Renal cortical epithelial cell (primary cell): ENCODE data around the gene P3R3URF. TPM values are rescaled to one million over a fixed set of nuclear protein-coding genes. Genes with fewer than 3 reads are reported as not detected.
"Not testable (repeated sequence)": the region's sequence is repeated elsewhere in the genome, so short reads cannot be mapped to it uniquely, and the experiment has no call there.

Source experiments
- DNase-seq: peaks from one replicate; pipeline ENCODE4 v3.0.0-alpha.2; 2011; ENCODE audit warnings: low read depth
- total RNA-seq: library from RNA; depleted of rRNA; stranded (reverse); fragments of >200 nt; gene quantifications from 2 replicates; pipeline ENCODE4 v1.2.3, GENCODE V29; 2014

Gene P3R3URF
- not detected in 2 replicates for total RNA-seq

DNA sequence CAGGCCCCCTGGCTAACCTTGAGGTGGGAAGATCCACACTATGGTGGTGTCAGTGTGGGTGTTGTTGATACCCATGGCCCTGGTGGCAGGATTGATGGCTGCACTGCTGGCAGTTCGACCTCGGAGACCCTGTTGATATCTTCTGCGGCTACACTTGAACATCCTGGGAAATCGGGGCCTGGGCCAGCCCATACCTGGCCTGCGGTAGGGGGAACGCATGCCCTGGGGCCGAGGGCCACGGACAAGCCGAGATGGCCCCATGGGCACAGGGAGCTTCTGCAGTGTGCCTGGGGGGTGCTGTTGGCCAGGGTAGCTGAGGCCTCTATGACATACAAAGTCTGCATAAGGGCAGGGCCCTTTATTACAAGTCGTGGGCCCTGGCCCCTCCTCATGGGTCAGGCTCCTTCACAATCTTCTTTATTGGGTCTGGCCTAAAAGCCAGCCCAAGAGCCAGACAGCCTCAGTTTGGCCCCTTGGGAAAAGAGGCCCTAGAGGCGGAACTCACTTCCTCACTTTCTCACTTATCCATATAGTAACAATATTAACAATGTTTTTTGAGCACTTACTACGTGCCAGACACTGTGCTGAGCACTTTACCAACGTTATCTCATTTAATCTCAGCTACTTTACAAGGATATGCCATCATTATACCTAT lies at the start of gene P3R3URF:
TSS of gene P3R3URF (minus strand) at position 278 of the 655 bp plus-strand sequence. CDS start at position 261, 17 bp downstream.
- no peak for DNase-seq

DNA sequence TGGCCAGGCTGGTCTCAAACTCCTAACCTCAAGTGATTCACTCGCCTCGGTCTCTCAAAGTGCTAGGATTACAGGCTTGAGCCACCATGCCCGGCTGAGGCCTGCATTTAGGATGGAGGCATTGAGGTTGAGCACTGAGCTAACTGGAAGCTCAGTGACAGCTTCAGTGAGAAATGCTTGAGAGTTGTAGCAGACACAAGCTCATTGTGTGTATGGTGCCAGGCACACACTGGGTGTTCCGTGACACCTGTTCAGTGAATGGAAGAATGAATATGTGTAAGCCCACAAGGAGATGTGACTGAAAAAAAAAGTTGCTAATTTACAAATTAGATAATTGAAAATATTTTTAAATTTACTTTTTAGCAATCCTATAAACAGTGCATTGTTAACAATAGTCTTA lies 48.7 kb upstream of the P3R3URF start:
- DNase-seq: no peak

DNA sequence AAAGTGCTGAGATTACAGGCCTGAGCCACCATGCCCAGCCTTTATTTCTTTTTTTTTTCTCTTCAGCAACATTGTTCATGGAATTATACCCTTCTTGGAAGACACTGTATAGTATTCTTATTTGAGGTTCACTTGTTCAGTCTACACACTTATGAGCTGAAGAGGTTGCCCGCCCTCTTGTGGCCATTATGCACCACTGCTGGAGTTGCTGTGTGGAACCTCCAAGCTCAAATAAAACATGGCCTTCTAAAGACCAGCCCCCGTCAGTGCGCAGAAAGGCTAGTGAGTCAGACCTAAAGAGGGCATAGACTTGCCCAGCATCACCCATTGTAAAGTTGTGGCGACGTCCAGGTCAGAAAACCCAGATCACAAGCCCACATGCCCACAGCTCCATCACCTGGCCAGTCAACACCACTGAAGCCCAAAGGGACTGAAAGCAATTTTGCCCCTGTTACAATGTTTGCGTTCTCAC lies 47.2 kb upstream of the P3R3URF start:
- DNase-seq: peak; percentile 91

DNA sequence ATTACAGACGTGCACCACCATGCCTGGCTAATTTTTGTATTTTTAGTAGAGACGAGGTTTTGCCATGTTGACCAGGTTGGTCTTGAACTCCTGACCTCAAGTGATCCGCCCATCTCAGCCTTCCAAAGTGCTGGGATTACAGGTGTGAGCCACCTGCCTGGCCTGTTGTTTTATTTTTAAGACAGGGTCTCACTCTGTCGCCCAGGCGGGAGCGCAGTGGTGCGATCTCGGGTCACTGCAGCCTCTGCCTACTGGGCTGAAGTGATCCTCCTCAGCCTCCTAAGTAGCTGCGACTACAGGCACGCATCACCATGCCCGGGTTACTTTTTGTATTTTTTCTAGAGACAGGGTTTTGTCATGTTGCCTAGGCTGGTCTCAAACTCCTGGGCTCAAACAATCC lies 46.8 kb upstream of the P3R3URF start:
- DNase-seq: not testable (repeated sequence)

DNA sequence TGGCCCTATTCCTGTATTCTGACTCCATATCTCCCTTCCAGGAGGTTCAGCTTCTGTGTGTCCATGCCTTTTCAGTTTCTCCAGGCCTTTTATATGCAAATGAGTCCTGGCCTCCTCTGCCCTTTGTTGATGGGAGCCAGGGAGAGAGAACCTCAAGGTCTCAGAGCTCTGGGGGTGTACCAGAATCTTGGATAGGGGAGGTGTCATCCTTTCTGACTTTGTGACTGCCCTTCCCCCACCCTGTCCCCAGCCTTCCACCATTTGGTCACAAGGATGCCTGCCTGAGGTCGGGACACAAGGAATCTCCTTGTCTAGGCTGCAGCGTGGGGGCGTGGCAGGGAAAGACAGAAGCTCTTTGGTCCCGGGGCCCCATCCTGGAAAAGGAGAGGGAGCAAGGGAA lies 45.5 kb upstream of the P3R3URF start:
- DNase-seq: no peak

DNA sequence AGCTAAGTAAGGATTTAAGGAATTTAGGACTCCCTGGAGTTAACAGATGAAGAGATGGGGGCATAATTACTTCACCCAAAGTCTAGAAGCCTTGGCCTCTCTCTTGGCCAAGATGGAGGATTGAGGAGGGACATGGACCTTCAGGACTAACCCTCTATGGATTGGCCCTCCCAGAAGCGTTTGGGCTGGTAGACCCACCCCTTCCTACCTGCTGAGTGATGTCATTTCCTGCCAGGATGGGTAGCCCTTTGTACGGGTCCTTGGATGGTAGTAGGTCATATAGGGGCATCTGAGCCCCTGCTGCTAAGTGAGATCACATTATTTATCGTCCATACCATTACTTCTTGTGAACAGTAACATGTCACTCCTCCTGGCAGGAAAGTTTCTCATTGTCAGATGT lies 44.5 kb upstream of the P3R3URF start:
- DNase-seq: no peak

DNA sequence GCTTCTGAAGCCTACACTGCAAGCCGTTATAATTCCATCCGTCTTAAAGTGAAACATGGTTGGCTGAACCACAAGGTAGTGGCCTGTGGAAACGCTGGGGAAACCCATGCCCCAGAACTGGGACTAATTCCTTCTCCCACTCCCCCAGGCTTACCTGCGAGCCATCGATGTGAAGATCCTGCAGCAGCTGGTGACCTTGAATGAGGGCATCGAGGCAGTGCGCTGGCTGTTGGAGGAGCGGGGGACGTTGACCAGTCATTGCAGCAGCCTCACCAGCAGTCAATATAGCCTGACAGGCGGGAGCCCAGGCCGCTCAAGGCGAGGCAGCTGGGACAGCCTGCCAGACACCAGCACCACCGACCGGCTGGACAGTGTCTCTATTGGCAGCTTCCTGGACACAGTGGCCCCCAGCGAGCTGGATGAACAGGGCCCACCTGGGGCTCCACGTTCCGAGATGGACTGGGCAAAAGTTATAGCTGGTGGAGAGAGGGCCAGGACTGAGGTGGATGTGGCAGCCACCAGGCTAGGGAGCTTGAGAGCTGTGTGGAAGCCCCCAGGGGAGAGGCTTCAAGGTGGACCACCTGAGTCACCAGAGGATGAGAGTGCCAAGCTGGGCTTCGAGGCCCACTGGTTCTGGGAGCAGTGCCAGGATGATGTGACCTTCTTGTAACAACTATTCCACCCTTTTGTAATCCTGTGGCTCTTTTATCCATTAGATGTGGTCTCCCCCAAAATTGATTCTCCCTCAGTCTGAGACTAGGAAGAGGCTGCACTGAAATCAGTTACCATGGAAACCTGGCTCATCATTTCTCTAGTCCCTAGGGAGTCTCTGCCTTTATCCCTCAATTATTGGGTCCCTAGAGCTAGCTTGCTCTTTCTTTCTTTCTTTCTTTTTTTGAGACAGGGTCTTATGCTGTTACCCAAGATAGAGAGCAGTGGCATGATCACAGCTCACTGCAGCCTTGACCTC lies 43.5 kb upstream of the P3R3URF start:
- no peak for DNase-seq

DNA sequence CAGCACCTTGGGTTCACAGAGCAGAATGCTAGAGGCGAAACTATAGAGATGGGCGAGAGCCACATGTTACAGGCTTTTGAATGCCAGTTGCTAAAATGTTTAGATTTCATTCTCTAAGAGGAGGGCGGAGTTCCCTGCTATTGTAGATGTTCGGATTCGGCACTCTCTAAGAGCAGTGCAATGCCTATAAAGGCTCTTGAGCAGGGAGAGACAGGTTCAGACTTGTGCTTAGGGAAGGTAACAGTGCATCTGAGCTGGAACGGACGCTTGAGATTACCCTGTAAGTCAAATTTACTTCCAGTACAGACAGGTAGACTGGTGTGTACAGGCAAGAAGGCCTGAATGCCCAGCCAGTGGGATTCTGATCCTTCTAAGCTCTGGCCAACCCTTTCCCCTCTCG lies 42.2 kb upstream of the P3R3URF start:
- DNase-seq: no peak

DNA sequence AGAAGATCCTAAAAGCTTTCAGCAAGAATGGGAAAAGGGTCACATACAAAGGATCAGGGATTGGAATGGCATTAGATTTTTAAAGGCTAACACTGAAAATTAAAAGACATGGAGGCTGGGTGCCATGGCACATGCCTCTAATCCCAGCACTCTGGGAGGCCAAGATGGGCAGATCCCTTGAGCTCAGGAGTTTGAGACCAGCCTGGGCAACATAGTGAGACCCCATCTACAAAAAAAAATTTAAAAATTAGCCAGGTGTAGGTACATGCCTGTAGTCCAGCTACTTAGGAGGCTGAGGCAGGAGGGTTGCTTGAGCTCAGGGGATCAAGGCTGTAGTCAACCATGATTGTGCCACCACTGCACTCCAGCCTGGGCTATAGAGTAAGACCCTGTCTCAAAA lies 39.2 kb upstream of the P3R3URF start:
- no peak for DNase-seq

DNA sequence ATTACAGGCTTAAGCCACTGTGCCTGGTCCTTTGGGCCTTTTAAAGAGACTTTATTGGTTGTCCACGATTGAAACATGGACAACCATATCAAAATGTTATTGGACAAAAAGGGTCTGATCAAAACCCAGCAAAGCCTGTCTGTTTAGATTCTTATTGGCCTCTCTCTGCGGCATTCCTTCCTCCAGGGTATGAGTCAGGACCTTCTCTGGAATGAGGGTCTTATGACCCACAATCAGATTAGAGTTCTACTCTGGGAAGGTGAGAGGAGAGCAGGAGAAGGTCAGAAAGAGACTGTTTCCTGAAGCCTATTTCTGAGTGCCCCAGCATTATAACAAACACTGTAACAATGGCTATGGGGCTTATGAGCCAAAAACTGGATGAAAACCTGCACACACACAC lies 34.8 kb upstream of the P3R3URF start:
- DNase-seq: no peak

DNA sequence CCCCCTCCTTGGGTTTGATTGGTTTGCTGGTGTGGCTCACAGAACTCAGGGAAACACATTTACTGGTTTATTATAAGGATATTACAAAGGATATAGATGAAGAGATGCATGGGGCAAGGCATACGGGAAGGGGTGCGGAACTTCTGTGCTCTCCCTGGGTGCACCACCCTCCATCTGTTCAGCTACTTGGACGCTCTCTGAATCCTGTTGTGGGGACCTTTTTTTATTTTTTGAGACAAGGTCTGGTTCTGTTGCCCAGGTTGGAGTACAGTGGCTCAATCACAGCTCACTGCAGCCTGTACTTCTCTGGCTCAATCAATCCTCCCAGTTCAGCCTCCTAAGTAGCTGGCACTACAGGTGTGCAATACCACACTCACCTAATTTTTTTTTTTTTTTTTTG lies 34.3 kb upstream of the P3R3URF start:
- DNase-seq: no peak

DNA sequence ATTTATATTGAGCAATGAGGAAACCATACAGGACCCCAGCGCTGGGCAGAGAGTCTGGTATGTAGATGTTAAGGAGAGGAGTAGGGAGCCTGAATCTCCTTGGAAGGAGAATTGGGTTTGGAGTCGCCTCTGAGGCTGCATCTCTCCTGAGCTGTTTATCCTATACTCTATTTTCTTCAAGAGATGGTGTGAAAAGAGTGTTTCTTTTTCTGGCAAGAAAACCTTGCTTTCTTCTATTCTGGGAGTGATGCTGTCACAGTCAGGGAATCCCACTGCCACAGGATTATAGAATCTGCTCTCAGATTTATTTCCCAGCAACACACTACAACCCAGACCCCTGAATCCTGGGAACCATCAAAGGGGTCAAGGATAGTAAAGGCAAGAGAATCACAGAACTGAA lies 30.1 kb upstream of the P3R3URF start:
- no peak for DNase-seq

DNA sequence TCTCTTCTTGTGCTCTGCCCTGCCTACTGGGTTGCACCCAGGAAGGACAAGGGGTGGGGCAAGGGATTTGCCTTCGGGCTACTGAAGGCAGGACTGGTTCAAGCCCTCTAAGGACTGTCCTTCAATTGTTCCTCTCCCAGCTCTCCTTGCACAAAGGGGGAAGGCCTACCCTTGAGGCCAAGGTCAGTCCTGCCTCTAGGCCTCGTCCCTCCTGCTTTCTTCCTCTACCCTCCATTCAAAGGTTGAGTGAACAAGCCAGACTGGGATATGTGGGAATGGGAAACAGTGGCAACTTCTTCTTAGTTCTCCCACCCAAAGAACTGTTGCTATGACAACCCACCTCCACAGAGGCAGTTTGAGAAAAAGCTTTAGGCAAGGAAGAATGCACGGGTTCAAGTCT lies 29.5 kb upstream of the P3R3URF start:
- DNase-seq: no peak

DNA sequence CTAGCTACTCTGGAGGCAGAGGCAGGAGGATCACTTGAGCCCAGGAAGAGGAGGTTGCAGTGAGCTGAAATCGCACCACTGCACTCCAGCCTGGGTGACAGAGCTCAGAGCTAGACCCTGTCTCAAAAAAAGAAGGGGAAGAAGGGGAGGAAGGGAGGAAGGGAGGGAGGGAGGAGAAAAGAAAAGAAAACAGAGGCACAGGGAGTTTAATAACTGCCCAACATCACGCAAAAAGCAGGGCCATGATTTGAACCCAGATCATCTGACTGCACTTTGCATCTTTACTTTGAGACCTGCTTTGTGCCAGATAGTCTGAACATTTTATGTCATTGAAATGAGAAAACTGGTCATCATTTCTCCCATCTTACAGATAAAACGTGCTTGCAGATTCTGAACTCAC lies 28.9 kb upstream of the P3R3URF start:
- DNase-seq: no peak

DNA sequence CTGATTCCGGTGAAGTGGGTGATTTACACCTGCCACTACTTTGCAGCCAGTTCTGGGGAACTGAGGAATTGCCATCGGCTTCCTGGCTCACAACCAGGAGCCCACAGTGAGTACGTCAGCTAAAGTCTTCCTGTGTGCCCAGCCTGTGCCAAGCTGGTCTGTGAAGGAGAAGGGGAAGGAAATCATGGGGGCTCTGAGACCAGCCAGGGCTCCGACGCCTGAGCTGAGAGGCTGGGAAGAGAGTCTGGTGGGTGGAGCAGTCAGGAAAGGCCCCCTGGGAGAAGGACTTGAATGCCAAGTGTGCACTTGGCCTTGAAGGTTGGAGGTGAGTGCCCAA lies 28.1 kb upstream of the P3R3URF start:
- DNase-seq: no peak

DNA sequence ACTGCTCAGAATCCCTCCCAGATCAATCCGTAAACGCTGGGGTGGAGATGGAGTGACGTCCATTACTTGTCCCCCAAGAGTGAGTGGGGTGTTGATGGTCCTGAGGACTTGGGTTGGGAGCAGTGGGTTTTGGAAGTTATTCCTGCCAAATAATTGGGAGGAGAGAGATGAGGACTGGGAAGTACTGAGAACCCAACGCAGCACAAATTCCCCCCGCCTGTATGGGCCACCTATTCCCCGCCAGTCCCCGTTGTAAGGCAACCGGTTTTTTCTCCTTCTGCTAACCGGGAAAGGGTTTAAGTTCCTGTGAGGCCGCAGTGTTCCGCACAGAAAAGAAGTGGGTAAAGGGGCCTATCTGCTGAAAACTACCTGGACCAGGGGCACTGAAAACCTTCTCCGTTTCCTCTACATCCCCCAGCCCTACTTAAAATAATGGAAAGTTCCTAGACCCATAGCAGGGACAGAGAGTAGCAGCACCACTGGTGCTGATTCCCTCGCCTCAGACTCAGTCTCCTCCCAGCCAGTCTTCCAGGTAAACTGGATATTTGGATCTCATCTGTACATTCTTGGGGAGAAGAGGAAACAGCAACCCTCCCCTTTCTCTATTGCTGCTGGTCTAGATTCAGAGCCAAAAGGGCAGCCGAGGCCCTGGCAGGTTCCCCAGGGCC lies 27.6 kb upstream of the P3R3URF start:
- no peak for DNase-seq

DNA sequence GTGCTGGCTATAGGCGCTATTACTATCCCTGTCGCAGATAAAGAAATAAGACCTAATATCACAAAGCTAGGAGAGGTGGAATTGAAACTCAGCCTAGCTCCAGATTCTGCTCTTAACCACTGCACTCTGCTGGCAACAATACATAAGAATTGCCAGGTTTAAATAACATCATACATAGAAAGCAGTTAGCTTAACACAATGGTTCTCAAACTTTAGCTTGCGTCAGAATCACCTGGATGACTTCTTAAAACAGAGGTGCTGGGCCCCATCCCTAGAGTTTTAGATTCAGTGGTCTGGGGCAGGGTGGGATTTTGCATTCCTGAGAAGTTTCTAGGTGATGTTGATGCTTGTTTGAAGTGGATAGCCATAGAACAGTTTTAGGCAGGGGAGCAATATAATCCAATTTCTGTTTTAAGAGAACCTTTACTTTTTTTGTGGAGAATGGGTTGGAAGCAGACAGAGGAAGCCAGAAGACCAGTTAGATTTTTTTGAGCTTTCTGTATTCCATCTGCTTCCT lies 23.0 kb upstream of the P3R3URF start:
- DNase-seq: no peak

DNA sequence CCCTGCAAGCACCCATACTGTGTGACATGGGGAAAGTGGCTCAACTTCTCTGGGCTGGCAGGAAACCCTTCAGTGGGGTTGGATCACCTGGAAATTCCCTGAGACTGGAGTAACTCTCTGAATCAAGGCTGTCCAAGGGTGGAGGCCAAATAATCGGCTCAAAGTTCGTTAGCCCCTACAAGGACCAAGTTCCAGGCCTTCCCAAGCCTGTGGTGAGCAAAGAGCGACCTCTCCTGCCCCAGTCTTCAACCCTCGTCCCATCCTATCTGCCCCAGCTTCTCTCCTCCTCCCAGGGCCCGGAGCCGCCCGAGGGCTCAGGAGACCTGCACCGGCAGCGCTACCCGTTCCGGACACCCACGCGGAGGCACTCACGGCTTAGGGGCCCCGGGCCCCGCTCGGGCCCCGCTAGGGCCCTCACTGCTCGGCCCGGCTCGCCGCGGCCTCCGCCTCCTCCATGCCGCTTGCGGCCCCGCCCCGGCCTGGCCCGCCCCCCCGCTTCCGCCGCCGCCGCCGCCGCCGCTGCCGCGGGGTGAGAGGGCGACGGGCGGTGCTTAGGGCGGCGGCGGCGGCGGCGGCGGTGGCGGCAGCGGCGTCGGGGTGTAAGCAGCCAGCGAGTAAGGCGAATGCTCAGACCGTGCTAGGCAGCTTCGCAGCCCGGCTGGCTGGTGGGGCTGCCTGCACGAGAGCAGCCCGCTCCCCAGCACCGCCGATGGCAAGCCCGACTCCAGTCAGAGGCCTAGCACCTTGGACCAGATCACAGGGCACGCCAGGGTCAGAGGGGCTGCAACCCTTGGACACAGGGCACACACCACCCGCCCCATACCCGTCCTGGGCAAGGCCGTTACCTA lies 21.9 kb upstream of the P3R3URF start, which contains the start of gene POMGNT1:
TSS of gene POMGNT1 (minus strand) at position 471 of the 848 bp plus-strand sequence. CDS start 613 bp downstream, outside the sequence.
- peak; percentile 58 for DNase-seq

DNA sequence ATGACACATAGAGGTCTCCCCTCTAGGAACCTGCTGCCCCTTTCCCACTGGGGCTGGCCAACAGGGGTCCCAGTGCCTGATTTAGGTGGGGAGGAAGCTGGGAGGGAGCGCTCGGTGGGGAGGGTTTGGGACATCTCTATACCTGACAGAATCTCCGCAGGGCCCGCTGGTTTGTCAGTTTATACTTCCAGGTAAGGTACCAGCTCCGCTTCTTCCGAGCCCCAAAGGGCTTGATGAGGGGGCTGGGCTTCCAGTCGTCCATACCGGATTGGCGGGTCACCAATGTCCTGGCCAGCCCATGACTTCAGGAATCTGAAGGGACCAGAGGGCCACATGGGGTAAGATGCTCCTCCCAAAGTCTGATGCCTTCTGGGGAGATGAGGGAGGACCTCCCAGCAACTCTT lies 21.3 kb upstream of the P3R3URF start:
- no peak for DNase-seq

DNA sequence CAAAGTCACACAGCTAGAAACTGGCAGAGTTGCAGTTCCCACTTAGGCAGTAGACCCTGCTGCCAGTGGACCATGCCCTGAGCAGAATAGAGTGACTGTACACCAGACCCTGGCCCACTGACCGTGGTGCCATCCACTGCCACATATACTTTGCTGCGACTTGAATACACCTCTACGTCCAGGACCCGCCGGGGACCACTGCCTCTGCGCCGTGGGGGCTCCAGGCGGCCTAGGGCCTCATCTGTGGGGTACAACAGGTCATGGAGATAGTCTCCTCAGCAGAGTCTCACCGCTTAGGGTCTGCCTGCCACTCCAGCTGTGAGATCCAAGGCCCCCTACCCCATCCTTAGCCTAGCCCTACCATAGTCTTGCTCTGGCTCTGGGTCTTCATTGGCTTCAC lies 20.3 kb upstream of the P3R3URF start:
- no peak for DNase-seq

DNA sequence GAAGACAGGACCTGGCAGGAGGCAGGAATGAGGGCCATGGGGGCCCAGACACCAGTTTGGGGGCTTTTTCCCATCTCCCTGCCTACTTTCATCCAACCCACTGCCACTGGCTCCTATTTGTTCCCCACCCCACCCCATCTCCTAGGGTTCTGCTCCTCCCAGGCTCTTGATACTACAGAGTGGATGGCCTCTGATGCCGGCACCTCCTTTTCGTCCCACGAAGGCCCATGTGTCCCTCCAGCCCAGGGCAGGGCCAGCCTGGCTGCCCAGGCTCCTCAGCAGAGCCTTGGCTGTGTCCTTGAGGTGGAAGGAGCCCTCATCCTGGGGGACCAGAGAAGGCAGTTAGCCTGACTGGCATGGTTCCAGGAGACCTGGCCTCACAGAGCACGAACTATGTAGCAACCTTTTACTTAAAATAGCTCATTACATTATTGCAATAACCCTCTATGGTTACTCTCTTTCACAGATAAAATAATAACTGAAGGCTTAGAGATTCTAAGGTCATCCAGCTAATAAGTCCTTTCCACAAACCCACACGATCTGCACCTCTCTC lies 18.4 kb upstream of the P3R3URF start:
- no peak for DNase-seq
